Stimulated activated CD8-positive, alpha-beta memory T cell treated with anti-CD3 and anti-CD28 coated beads, Interleukin-12 subunit alpha, Interleukin-12 subunit beta, amount 100 ng/mL, for 4 hours (primary cell): ENCODE measurements around the gene GSDME.
"Not testable (repeated sequence)": the region's sequence is repeated elsewhere in the genome, so short reads cannot be mapped to it uniquely, and the experiment has no call there.

Experiments used
- DNase-seq: peaks from one replicate; pipeline ENCODE4 v3.0.0-alpha.2; 2020; ENCODE audit warnings: low read depth

Gene GSDME

GRCh38 chr7:24741679-24742505, 15.4 kb downstream of the GSDME start:
- no peak for DNase-seq

DNA sequence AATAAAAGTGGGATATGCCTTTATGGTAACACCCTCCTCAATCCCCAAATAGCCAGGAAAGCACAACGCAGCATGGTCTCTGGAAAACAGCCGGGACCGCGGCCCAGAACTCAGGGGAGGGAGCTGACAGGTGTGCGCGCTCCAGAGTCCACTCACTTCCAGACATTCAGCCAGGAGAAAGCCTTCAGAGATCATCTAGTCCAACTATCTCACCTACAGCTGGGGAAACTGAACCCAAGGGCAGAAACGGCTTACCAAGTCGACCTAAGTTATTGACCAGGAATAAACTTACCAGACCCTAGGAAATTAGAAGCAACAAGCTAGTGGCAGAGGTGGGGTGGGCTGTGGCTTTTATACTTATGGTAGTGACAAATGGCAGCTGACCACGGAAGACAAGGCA, 16.4 kb downstream of the GSDME start:
- no peak for DNase-seq

GRCh38 chr7:24739306-24739705, 18.0 kb downstream of the GSDME start:
- no peak for DNase-seq

DNA sequence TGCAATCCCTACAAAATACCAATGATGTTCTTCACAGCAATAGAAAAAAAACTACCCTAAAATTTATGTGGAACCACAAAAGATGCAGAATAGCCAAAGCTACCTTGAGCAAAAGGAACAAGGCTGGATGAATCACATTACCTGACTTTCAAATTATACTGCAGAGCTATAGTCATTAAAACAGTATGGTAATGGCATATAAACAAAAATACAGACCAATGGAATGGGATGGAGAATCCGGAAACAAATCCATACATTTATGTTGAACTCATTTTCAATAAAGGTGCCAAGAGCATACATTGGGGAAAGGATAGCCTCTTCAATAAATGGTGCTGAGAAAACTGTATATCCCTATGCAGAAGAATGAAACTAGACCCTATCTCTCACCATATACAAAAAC, 18.7 kb downstream of the GSDME start:
- DNase-seq: no peak

GRCh38 chr7:24737281-24737680, 20.0 kb downstream of the GSDME start:
- no peak for DNase-seq

GRCh38 chr7:24735594-24735993, 21.7 kb downstream of the GSDME start:
- not testable (repeated sequence) for DNase-seq

GRCh38 chr7:24734306-24734705, 23.0 kb downstream of the GSDME start:
- no peak for DNase-seq

DNA sequence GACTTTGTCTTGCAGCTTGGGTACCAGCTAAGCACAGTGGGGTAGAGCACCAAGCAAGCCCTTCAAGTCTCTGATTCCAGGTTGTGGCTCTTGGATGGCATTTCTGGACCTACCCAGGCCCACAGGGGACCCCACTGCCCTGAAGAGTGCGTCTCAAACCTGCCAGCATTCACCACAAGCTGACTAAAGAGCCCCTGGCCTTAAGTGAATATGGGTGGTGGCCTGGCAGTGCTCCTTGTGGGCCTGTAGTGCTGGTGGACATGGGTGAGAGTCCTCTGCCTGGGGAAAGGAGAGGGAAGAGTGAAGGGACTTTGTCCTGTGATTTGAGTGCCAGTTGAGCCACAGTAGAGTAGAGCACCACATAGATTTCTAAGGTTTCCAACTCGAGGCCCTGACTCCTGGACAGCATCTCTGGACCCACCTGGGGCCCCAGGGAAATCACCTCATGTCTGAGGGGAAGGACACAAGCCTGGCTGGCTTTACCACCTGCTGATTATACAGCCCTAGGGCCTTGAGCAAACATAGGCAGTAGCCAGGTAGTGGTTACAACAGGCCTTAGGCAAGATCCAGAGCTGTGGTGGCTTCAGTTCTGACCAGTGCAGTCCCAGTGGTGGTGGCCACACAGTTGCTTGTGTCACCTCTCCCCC, 23.7 kb downstream of the GSDME start:
- no peak for DNase-seq

GRCh38 chr7:24732646-24733413, 24.4 kb downstream of the GSDME start:
- DNase-seq: no peak

DNA sequence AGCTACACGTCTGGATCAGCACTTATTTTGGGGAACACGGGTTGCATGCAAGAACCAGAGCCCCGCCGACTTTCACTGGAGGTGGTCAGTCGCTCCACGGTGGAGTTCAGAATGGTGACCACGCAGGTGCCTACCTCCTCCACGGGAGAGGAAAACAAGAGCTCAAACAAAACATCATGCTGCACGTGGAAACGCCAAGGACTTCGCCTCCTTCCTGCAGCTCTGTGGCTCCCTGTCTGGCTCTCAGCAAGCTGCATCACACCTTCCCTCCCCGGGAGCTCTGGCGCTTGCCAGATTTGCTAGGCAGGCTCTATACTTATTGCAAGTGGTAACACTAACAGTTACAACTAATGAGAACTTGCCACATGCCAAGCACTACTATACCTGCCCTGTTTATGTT, 26.0 kb downstream of the GSDME start:
- no peak for DNase-seq

DNA sequence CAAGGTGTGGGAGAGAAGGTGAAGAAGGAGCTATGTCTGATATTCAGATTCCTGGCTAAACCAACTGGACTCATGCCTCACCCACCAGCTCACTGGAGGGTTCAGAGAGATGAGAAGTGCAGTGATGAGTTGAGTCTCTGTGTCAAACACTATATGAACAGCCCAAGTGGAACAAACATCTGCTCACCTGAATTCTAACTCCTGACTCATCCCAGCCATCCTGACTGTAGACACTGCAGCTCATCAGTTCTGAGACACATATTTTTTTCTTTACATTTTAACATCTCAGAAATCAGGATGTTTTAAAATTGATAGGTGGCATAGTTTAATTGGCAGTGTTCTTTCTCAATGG, 27.3 kb downstream of the GSDME start:
- no peak for DNase-seq

DNA sequence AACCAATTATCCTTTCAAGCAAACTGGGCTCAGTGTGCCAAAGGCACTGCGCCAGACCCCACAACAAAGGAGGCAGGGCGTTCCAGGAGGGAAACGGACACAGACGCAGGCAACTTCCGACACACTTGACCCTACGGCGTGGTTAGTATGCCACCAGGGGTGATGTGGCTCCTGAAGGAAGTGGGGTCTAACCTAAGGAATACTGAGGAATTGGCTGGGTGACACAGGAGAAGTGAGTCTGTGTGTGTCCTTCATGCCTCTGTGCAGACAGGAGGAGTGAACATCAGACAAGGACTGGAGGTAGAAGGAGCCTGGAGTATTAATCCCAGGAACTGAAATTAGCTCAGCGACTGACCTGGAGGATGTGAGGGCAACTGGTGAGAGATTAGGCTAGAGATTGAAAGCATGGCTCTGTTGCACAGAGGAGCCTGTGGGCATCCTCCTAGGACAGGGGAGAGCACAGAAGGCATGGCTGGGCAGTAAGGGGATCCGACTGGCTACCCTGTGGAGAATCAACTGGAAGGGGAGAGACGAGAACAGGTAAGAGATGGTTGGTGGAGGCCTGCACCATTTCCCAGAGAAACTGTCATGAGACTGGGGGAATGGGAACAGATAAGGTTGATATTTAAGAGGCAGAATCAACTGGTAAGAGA, 27.8 kb downstream of the GSDME start:
- no peak for DNase-seq

- no peak for DNase-seq
Observed at GRCh38 chr7:24728503-24729364, 28.5 kb downstream of the GSDME start.

DNA sequence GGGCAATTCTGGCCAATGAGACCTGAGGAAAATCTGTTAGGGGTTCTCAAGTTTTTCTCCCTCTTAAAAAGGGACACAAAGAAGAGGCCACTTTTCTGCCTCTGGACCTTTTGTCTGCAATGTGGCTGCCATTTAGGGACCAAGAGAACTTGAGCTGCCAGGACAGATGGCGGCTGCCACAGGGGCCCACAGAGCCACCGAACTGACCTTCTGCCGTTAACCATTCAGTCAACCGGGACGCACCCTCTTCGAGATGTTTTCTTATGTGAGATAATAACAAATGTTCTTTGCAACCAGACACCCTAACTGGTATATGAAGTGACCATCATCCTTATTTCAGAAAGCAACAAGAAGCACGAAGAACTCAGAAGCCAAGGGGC, 29.2 kb downstream of the GSDME start:
- DNase-seq: no peak

DNA sequence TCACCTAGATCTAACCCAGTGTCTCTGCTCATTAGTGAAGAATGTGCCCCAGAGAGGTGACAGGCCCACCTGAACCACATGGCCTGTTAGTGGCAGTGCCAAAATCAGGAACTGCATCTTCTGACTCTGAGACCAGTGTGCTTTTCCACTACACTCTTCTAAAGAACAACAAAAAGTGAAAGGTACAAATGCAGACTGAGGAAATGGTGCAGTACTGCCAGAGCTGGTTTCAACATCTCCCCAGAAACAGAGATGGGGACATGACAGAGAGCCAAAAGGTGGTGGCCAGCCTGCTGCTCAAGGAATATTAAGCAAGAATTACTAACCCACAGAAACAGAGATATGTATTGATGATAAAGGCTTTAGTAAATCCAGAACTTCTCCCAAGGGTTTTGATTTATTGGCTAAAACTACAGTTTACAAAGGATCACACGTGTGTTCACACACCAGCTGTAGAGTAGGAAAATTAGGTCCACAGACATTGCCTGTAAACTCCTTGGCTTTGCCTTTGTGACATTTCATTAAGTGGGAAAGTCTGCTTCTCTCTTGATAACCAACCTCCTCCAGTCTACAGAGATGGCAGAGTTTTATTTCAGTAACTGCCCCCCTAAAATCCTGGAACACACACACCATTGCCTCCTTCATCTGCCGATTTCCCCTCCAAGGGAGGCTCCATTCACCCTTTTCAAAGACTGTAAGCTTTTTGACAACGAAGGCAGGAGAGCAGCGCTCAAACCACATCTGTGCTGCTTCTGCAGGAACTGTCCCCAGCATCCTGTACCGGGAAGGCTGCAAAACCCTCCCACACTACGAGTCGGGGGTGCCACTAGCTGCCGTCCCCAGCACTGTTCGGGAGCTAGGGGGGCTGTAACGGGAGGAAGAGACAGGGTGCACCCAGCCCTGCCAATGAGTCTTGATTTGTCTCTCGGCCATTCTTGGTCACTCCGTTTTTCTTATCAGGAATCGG, 29.8 kb downstream of the GSDME start:
- DNase-seq: no peak

GRCh38 chr7:24725554-24726241, 31.6 kb downstream of the GSDME start:
- no peak for DNase-seq

DNA sequence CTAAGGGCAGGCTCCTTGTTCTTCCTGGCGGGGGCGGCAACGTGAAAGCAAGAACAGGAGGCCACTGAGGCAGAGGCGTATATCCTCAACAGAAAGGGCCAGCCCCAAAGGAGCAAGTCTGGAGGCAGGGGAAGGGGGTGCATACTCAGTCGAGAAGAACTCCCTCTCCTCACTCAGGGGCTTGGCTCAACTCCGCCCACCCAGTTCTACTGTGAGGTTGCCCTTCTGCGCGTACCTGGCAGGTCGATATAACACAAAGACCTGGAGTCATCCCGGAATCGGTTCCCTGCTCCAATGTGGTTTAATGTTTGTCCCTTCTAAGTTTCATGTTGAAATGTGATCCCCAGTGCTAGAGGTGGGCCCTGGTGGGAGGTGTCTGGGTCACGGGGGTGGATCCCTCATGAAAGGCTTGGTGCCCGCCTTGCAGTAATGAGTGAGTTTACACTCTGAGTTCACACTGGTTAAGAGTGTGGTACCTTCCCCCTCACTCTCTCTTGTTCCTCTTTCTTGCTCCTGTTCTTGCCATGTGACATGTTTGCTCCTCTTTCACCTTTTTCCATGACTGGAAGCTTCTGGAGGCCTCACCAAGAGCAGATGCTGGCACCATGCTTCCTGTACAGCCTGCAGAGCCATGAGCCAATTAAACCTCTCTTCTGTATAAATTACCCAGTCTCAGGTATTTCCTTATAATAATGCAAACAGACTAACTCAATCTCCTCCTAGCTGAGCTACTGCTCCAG, 32.6 kb downstream of the GSDME start:
- no peak for DNase-seq

DNA sequence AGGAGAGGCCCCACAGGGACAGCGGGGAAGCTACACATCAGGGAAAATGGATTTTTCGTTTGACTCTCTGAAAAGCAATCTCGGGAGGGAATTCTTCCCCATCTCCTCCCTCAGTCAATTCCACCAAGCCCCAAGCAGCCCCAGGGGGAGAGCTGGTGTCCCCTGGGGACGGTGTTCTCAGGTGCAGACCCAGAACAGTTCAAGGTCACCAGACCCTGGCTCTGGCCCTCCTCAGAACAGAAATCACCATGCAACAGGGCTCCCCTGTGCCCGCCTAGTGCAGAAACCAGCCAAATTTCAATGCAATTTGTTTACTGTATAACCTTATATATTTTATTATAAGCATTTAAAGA, 34.1 kb downstream of the GSDME start:
- no peak for DNase-seq
